Testis (tissue), 3 donors: ENCODE measurements around the gene HMG20A. TPM values are rescaled to one million over a fixed set of nuclear protein-coding genes. Genes with fewer than 3 reads are reported as not detected.

Experiments used
- DNase-seq: peaks from one replicate; pipeline ENCODE4 v3.0.0-alpha.2; 2019
- H3K27ac ChIP-seq, 2 donors: fragments of 200-600 bp; sonication (generic); one replicate each; pipeline ENCODE4 v1.5.1; 2019
- H3K27me3 ChIP-seq: fragments of 200-600 bp; sonication (generic); one replicate; pipeline ENCODE4 v1.5.1; 2019
- H3K36me3 ChIP-seq: fragments of 200-600 bp; sonication (generic); one replicate; pipeline ENCODE4 v1.5.1; 2017; ENCODE audit warnings: low read depth; ENCODE audit errors: missing control alignments
- H3K4me1 ChIP-seq: fragments of 200-600 bp; sonication (generic); one replicate; pipeline ENCODE4 v1.5.1; 2019
- H3K4me3 ChIP-seq, 2 donors: fragments of 200-600 bp; sonication (generic); one replicate each; pipeline ENCODE4 v1.5.1; 2017 to 2019
- H3K9me3 ChIP-seq: fragments of 200-600 bp; sonication (generic); one replicate; pipeline ENCODE4 v1.5.1; 2017
- CTCF ChIP-seq, 3 experiments: fragments of 450-650 bp in 2 of 3; fragments of 200-600 bp in 1 of 3; sonication (generic) in 1 of 3; IDR thresholded peaks; one replicate each; pipeline ENCODE4 v1.5.1; 2016 to 2019; ENCODE audit warnings: antibody characterized with exemption in 3 of 3, mild to moderate bottlenecking in 2 of 3, moderate library complexity in 1 of 3
- POLR2A ChIP-seq: fragments of 450-650 bp; IDR thresholded peaks from one replicate; pipeline ENCODE4 v1.6.1; 2017; ENCODE audit warnings: antibody characterized with exemption, mild to moderate bottlenecking, moderate library complexity
- WGBS, 2 donors: methylation state at CpG; one replicate each; pipeline ENCODE4 v1.1.5; 2018; 5-methylcytosine and 5-hydroxymethylcytosine counted together
- intact Hi-C: fragments of 100-400 bp; cut with DNase I; formaldehyde crosslinking; loops from one replicate; pipeline ENCODE4 v1.15.1; 2023; ENCODE audit warnings: low total_unique reads
- polyA plus RNA-seq: library from polyadenylated mRNA; stranded (reverse); fragments of 350-450 nt; fragmentation: Illumina TruSeq; extraction: RNeasy Lipid Tissue Mini Kit (QIAGEN cat#74804); gene quantifications from one replicate; pipeline ENCODE4 v1.2.3, GENCODE V29; 2014; ENCODE audit warnings: low read depth, low replicate concordance; ENCODE audit not compliant: insufficient read depth
- total RNA-seq, 2 donors: library from RNA; depleted of rRNA; stranded (reverse); fragments of >200 nt; gene quantifications; one replicate each; pipeline ENCODE4 v1.2.3, GENCODE V29; 2016

Gene HMG20A
- total and polyA plus RNA-seq, 3 donors from 2014 or later: 44.2 to 87.7 (median 76.9) TPM

GRCh38 chr15:77376770-77377169 lies 43.9 kb upstream of the HMG20A start:
- H3K9me3 ChIP-seq: no peaks in the 10 kb centered on the region
- TF ChIP-seq CTCF (IDR thresholded peaks at IDR 0.05): no peak
- no peak for TF ChIP-seq POLR2A
- no peak for DNase-seq
- peaks cover 4% of the 10 kb centered on the region for H3K4me1 ChIP-seq
- H3K27me3 ChIP-seq: no peaks in the 10 kb centered on the region
- intact Hi-C loops: no loop called here
- no peak overlapping the region for H3K27ac ChIP-seq
- 100% methylated on average over 1 of the region's 1 CpG for WGBS, 2 donors
- no peaks in the 10 kb centered on the region for H3K36me3 ChIP-seq
- H3K4me3 ChIP-seq: no peak overlapping the region

DNA sequence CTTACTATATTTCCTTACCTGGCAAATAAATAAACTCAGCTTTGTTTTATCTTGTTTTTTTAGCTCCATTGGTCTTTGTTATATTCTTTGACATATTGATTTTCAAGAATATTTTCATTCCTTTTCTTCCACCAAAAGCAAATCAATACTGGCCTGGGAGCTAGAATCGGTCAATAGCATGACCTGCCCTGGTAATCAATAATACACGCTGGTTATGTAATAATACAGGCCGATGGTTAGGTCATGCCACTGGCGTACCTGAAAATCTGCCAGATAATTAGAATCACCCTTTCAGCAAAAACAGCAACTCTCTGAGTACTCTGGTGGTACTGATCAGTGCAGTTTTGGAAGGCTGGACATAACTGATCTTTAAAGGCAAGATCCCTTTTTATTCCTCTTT lies 40.7 kb upstream of the HMG20A start:
- intact Hi-C loops: no loop called here
- H3K4me3 ChIP-seq: no peak overlapping the region
- DNase-seq: no peak
- H3K9me3 ChIP-seq: no peaks in the 10 kb centered on the region
- no peak overlapping the region for H3K27ac ChIP-seq
- H3K27me3 ChIP-seq: no peaks in the 10 kb centered on the region
- WGBS, 2 donors: 92 to 96% methylated on average over 4 of the region's 4 CpGs
- no peak for TF ChIP-seq POLR2A
- no peak for TF ChIP-seq CTCF (IDR thresholded peaks at IDR 0.05)
- H3K36me3 ChIP-seq: no peaks in the 10 kb centered on the region
- peaks cover 4% of the 10 kb centered on the region for H3K4me1 ChIP-seq

- DNase-seq: no peak
- Histone ChIP-seq H3K27ac (no peak overlapping the region), H3K36me3 (no peaks in the 10 kb centered on the region), H3K4me3 (no peak overlapping the region), H3K27me3 (no peaks in the 10 kb centered on the region), H3K4me1 (peaks cover 4% of the 10 kb centered on the region), H3K9me3 (no peaks in the 10 kb centered on the region)
- intact Hi-C loops: no loop called here
- TF ChIP-seq POLR2A (no peak), CTCF (IDR thresholded peaks at IDR 0.05) (no peak)
Measured at GRCh38 chr15:77384086-77384485, 36.6 kb upstream of the HMG20A start.

- Histone ChIP-seq H3K36me3 (no peaks in the 10 kb centered on the region), H3K4me1 (peaks cover 4% of the 10 kb centered on the region), H3K27me3 (no peaks in the 10 kb centered on the region), H3K27ac (no peak overlapping the region), H3K4me3 (no peak overlapping the region), H3K9me3 (no peaks in the 10 kb centered on the region)
- DNase-seq: no peak
- TF ChIP-seq CTCF (IDR thresholded peaks at IDR 0.05) (no peak), POLR2A (no peak)
- intact Hi-C loops: no loop called here
Measured at GRCh38 chr15:77384589-77385359, 35.9 kb upstream of the HMG20A start.

DNA sequence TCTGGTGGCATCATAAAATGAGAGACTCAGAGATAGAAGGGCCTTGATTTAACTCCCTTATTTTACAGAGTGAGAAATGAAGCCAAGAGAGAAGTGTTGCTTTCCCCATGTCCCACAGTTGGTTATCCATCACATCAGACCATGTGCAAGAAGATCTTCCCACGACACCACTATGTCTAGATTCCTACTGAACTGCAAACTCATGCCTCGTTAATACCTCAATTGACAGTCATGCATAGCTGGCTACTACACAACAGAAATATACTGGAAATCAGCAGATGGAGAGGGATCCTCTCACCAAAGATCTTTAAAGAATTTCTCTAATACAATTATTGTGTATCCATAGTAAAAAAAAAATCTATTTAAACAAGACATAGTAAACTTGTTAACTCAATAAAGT lies 34.1 kb upstream of the HMG20A start:
- intact Hi-C loops: no loop called here
- Histone ChIP-seq H3K4me1 (peaks cover 4% of the 10 kb centered on the region), H3K4me3 (no peak overlapping the region), H3K9me3 (no peaks in the 10 kb centered on the region), H3K36me3 (no peaks in the 10 kb centered on the region), H3K27ac (no peak overlapping the region), H3K27me3 (no peaks in the 10 kb centered on the region)
- TF ChIP-seq CTCF (IDR thresholded peaks at IDR 0.05) (no peak), POLR2A (no peak)
- DNase-seq: no peak
- WGBS, 2 donors: 79 to 82% methylated on average over 2 of the region's 2 CpGs
